Naive thymus-derived CD4-positive, alpha-beta T cell (primary cell): Measurements from ENCODE around the gene RABGEF1. TPM values are rescaled to one million over a fixed set of nuclear protein-coding genes. Genes with fewer than 3 reads are reported as not detected.
"Not testable (repeated sequence)": the region's sequence is repeated elsewhere in the genome, so short reads cannot be mapped to it uniquely, and the experiment has no call there.

Experiments
- ATAC-seq: fragments of 150-1000 bp; cut with Tn5 transposase; 2 replicates; pipeline ENCODE4 v1.10.0; 2021; ENCODE audit warnings: mild to moderate bottlenecking, moderate library complexity
- CTCF ChIA-PET: fragments of 350-600 bp; sonication (Branson Sonifier 250); formaldehyde crosslinking; loops from one replicate; lab custom pipeline; 2021; ENCODE audit warnings: antibody characterized with exemption; lab: Charles Lee
- POLR2A ChIA-PET: fragments of 350-600 bp; sonication (Branson Sonifier 250); formaldehyde crosslinking; loops from one replicate; lab custom pipeline; 2021; ENCODE audit warnings: antibody characterized with exemption, inconsistent platforms; lab: Charles Lee
- DNase-seq, 9 donors: peaks; one replicate each; pipeline versions ENCODE4 v3.0.0 to v3.0.0-alpha.2; 2020 to 2022; ENCODE audit warnings: mixed read lengths in 1 of 9
- H3K27ac ChIP-seq: one replicate; pipeline ENCODE4 v1.7.0; 2013; ENCODE audit warnings: mild to moderate bottlenecking, low read depth, low read length, moderate library complexity
- H3K27me3 ChIP-seq, 2 donors: one replicate each; pipeline ENCODE4 v1.7.0; 2013; ENCODE audit warnings: low read length in 2 of 2, mild to moderate bottlenecking in 2 of 2, moderate library complexity in 2 of 2; ENCODE audit not compliant: control insufficient read depth in 2 of 2, insufficient read depth in 2 of 2
- H3K36me3 ChIP-seq, 3 experiments: 1 replicate in 2 of 3; 2 replicates in 1 of 3; pipeline ENCODE4 v1.7.0; 2013; ENCODE audit warnings: low read length in 3 of 3, mild to moderate bottlenecking in 3 of 3, moderate library complexity in 1 of 3; ENCODE audit not compliant: insufficient read depth in 3 of 3, control insufficient read depth in 2 of 3
- H3K4me1 ChIP-seq, 2 donors: one replicate each; pipeline ENCODE4 v1.7.0; 2013; ENCODE audit warnings: low read length in 2 of 2, mild to moderate bottlenecking in 2 of 2, moderate library complexity in 1 of 2; ENCODE audit not compliant: control insufficient read depth in 2 of 2, insufficient read depth in 2 of 2
- H3K4me3 ChIP-seq: 2 replicates; pipeline ENCODE4 v1.7.0; 2013; ENCODE audit warnings: mild to moderate bottlenecking, low read length
- H3K9me3 ChIP-seq, 3 experiments: 1 replicate in 2 of 3; 2 replicates in 1 of 3; pipeline ENCODE4 v1.7.0; 2013; ENCODE audit warnings: low read length in 3 of 3; ENCODE audit not compliant: control insufficient read depth in 2 of 3
- H3K27ac Mint-ChIP-seq, 9 donors: one replicate each; pipeline ENCODE4 v1.8.0; 2020 to 2022; ENCODE audit warnings: mixed read lengths in 9 of 9, mild to moderate bottlenecking in 8 of 9, moderate library complexity in 5 of 9, inconsistent platforms in 2 of 9
- H3K27me3 Mint-ChIP-seq, 5 donors: one replicate each; pipeline ENCODE4 v1.8.0; 2021 to 2022; ENCODE audit warnings: mixed read lengths in 5 of 5, mild to moderate bottlenecking in 1 of 5
- H3K36me3 Mint-ChIP-seq, 5 donors: one replicate each; pipeline ENCODE4 v1.8.0; 2020 to 2022; ENCODE audit warnings: mixed read lengths in 5 of 5, mild to moderate bottlenecking in 3 of 5, inconsistent platforms in 1 of 5
- H3K4me1 Mint-ChIP-seq, 7 donors: one replicate each; pipeline ENCODE4 v1.8.0; 2020 to 2022; ENCODE audit warnings: mixed read lengths in 7 of 7, mild to moderate bottlenecking in 3 of 7, inconsistent platforms in 1 of 7
- H3K4me3 Mint-ChIP-seq, 10 donors: one replicate each; pipeline ENCODE4 v1.8.0; 2020 to 2022; ENCODE audit warnings: mild to moderate bottlenecking in 10 of 10, mixed read lengths in 10 of 10, moderate library complexity in 6 of 10, inconsistent platforms in 2 of 10
- H3K9me3 Mint-ChIP-seq, 11 donors: one replicate each; pipeline ENCODE4 v1.8.0; 2020 to 2022; ENCODE audit warnings: mixed read lengths in 11 of 11, mild to moderate bottlenecking in 4 of 11, inconsistent platforms in 1 of 11, moderate library complexity in 1 of 11
- intact Hi-C, 2 donors: fragments of 100-400 bp; cut with micrococcal nuclease; formaldehyde crosslinking; loops; one replicate each; pipeline ENCODE4 v1.15.1; 2023
- polyA plus RNA-seq, 2 donors: library from polyadenylated mRNA; unstranded; fragments of 300-500 nt; fragmentation: Illumina TruSeq; gene quantifications; one replicate each; pipeline ENCODE4 v1.2.3, GENCODE V29; 2021
- total RNA-seq, 6 experiments: library from RNA in 5 of 6; stranded (reverse) in 5 of 6; gene quantifications; 1 replicate in 5 of 6; 2 replicates in 1 of 6; pipeline ENCODE4 v1.2.3 and lab custom pipeline; 2021 to 2026

The RABGEF1 gene
- total and polyA plus RNA-seq, 7 experiments from 2014 or later: 20.5 to 35.7 (median 21.8) TPM

- H3K27me3 Mint-ChIP-seq, H3K27me3 ChIP-seq, ATAC-seq, intact Hi-C loops, POLR2A ChIA-PET, H3K27ac ChIP-seq, H3K4me3 Mint-ChIP-seq, H3K4me3 ChIP-seq, H3K4me1 ChIP-seq, H3K9me3 ChIP-seq, H3K4me1 Mint-ChIP-seq, H3K9me3 Mint-ChIP-seq, DNase-seq, H3K36me3 ChIP-seq, H3K36me3 Mint-ChIP-seq, CTCF ChIA-PET: not testable (repeated sequence)
- H3K27ac Mint-ChIP-seq: peak overlapping the region in 1 of 9 donors; percentile 21
Measured at GRCh38 chr7:66816658-66817057, 76.1 kb downstream of the RABGEF1 start.

- Mint-ChIP-seq H3K4me3 (peak overlapping the region in 1 of 10 donors; percentile 53), H3K27ac (peak overlapping the region in 2 of 9 donors; percentile 21 to 22)
- H3K4me3 ChIP-seq, H3K36me3 ChIP-seq, intact Hi-C loops, H3K27me3 ChIP-seq, CTCF ChIA-PET, DNase-seq, H3K36me3 Mint-ChIP-seq, H3K9me3 Mint-ChIP-seq, H3K4me1 Mint-ChIP-seq, H3K27me3 Mint-ChIP-seq, H3K27ac ChIP-seq, H3K4me1 ChIP-seq, POLR2A ChIA-PET, H3K9me3 ChIP-seq: not testable (repeated sequence)
- peak; percentile 72 for ATAC-seq
Measured at GRCh38 chr7:66817208-66817795, 76.8 kb downstream of the RABGEF1 start.

GRCh38 chr7:66817956-66818355 is 77.4 kb downstream of the RABGEF1 start:
- intact Hi-C loops: not testable (repeated sequence)
- CTCF ChIA-PET: interaction anchor here (0.6 kb wide), 1 partner anchor 75 kb away, joined by 3 read pairs; no protein-coding TSS in a partner anchor
- peak overlapping the region in 1 of 9 donors; percentile 33 for H3K27ac Mint-ChIP-seq

GRCh38 chr7:66824041-66824440 is 83.5 kb downstream of the RABGEF1 start:
- Histone ChIP-seq H3K27ac (no peak overlapping the region), H3K4me3 (no peak overlapping the region), H3K4me1 (no peaks in the 10 kb centered on the region), H3K9me3 (no peaks in the 10 kb centered on the region), H3K36me3 (no peaks in the 10 kb centered on the region), H3K27me3 (no peaks in the 10 kb centered on the region)
- peaks cover 0 to 3% (median 0%) of the 10 kb centered on the region in 5 donors for H3K36me3 Mint-ChIP-seq
- no peaks in the 10 kb centered on the region for H3K4me1 Mint-ChIP-seq
- H3K27me3 Mint-ChIP-seq: no peaks in the 10 kb centered on the region
- ATAC-seq: no peak
- H3K9me3 Mint-ChIP-seq: peaks cover 0 to 6% (median 0%) of the 10 kb centered on the region in 11 donors
- ChIA-PET POLR2A (no interaction called here), CTCF (interaction anchor here (0.7 kb wide), 1 partner anchor 8 kb away, joined by 8 read pairs; no protein-coding TSS in a partner anchor)
- DNase-seq: no peak
- no peak overlapping the region for H3K4me3 Mint-ChIP-seq
- intact Hi-C loops: no loop called here
- H3K27ac Mint-ChIP-seq: no peak overlapping the region

More at GRCh38 chr7:66817956-66818355, 77.4 kb downstream of the RABGEF1 start:
- H3K4me1 ChIP-seq, H3K36me3 ChIP-seq, H3K4me1 Mint-ChIP-seq, H3K27me3 Mint-ChIP-seq, H3K9me3 Mint-ChIP-seq, H3K4me3 Mint-ChIP-seq, DNase-seq, H3K27me3 ChIP-seq, ATAC-seq, H3K27ac ChIP-seq, H3K36me3 Mint-ChIP-seq, H3K4me3 ChIP-seq, H3K9me3 ChIP-seq, POLR2A ChIA-PET: not testable (repeated sequence)

- H3K36me3 Mint-ChIP-seq, H3K27ac Mint-ChIP-seq, POLR2A ChIA-PET, H3K4me1 ChIP-seq, H3K4me3 Mint-ChIP-seq, H3K27me3 ChIP-seq, H3K4me3 ChIP-seq, H3K27me3 Mint-ChIP-seq, H3K36me3 ChIP-seq, H3K27ac ChIP-seq, H3K9me3 ChIP-seq, H3K9me3 Mint-ChIP-seq, H3K4me1 Mint-ChIP-seq: not testable (repeated sequence)
- peak; percentile 63 for ATAC-seq
- DNase-seq: peak in 2 of 9 donors; percentile 5 to 13
- intact Hi-C loops: loop anchor here in 1 of 2 donors (5.0 kb wide), 1 partner anchor 37 kb away; no protein-coding TSS in a partner anchor
- CTCF ChIA-PET: interaction anchor here (0.6 kb wide), 2 partner anchors 59 to 260 kb away, joined by 3 read pairs; no protein-coding TSS in a partner anchor
Measured at GRCh38 chr7:66825538-66825937, 85.0 kb downstream of the RABGEF1 start.

GRCh38 chr7:66826649-66827048 is 86.1 kb downstream of the RABGEF1 start:
- H3K4me1 ChIP-seq: no peaks in the 10 kb centered on the region
- DNase-seq: no peak
- H3K27me3 ChIP-seq: no peaks in the 10 kb centered on the region
- no peak for ATAC-seq
- ChIA-PET CTCF (no interaction called here), POLR2A (interaction anchor here (0.7 kb wide), 1 partner anchor 9 kb away, joined by 3 read pairs; no protein-coding TSS in a partner anchor)
- H3K4me3 ChIP-seq: no peak overlapping the region
- H3K27ac ChIP-seq: no peak overlapping the region
- Mint-ChIP-seq H3K36me3 (peaks cover 0 to 2% (median 0%) of the 10 kb centered on the region in 5 donors), H3K27me3 (no peaks in the 10 kb centered on the region), H3K4me3 (no peak overlapping the region), H3K9me3 (peaks cover 0 to 6% (median 0%) of the 10 kb centered on the region in 11 donors), H3K27ac (no peak overlapping the region), H3K4me1 (no peaks in the 10 kb centered on the region)
- H3K9me3 ChIP-seq: no peaks in the 10 kb centered on the region
- H3K36me3 ChIP-seq: no peaks in the 10 kb centered on the region
- intact Hi-C loops: loop anchor here in 1 of 2 donors (5.0 kb wide), 1 partner anchor 36 kb away; no protein-coding TSS in a partner anchor

GRCh38 chr7:66830976-66831375 is 90.4 kb downstream of the RABGEF1 start:
- DNase-seq, H3K27me3 ChIP-seq, H3K27ac Mint-ChIP-seq, H3K36me3 Mint-ChIP-seq, H3K4me3 Mint-ChIP-seq, intact Hi-C loops, CTCF ChIA-PET, H3K4me1 Mint-ChIP-seq, H3K9me3 Mint-ChIP-seq, ATAC-seq, H3K4me1 ChIP-seq, H3K27me3 Mint-ChIP-seq, H3K4me3 ChIP-seq, H3K27ac ChIP-seq, H3K36me3 ChIP-seq, POLR2A ChIA-PET, H3K9me3 ChIP-seq: not testable (repeated sequence)
